GM03348 (cell line): ENCODE results near the gene ANKS3.

Experiments
- DNase-seq: peaks from one replicate; pipeline ENCODE4 v3.0.0; 2012; ENCODE audit warnings: low spot score

The ANKS3 gene

GRCh38 chr16:4726616-4727015, 7.5 kb downstream of the ANKS3 start:
- no peak for DNase-seq

- no peak for DNase-seq
These were observed 9.3 kb downstream of the ANKS3 start for GRCh38 chr16:4724661-4725270.

DNA sequence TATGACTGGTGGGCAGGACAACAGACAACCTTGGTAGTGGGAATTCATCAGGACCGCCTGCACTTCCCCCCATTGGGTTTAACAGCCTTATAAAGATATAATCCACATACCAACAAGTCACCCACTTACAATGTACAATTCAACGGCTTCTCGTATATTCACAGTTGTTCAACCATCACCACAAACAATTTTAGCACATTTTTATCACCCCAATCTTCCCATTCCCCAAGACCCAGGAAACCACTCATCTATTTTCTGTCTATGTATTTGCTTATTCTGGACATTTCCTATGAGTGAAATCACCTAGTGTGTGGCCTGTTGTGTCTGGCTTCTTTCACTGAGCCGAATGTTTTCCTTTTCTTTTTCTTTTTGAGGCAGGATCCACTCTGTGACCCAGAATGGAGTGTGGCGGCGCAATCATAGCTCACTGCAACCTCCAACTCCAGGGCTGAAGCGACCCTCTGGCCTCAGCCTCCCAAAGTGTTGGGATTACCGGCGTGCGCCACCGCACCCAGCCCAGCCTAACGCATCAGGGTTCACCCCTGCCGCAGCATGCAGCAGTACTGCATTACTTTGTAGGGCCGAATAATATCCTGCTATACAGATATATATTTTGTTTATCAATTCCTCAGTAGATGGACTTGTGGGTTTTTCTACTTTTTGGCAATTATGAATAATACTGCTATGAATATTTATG, 10.9 kb downstream of the ANKS3 start:
- no peak for DNase-seq

DNA sequence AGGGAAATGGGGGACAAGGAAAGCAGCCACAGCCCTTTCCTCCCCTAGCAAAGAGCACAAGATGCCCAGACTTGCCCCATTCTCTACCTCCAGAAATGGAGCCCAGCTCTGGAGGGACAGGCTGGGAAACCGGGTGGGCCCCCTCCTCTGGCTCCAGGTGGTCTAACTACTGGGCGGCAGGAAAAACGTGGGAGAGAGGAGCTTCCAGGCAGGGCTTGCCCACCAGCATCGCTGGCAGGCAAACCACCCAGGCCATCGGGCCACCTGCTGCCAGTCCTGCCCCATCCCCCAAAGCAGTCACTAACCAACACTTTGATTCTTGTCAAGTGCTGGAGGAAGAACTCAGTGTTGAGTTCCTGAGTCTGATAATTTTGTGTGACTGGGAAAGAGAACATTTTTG, 15.6 kb downstream of the ANKS3 start:
- no peak for DNase-seq

DNA sequence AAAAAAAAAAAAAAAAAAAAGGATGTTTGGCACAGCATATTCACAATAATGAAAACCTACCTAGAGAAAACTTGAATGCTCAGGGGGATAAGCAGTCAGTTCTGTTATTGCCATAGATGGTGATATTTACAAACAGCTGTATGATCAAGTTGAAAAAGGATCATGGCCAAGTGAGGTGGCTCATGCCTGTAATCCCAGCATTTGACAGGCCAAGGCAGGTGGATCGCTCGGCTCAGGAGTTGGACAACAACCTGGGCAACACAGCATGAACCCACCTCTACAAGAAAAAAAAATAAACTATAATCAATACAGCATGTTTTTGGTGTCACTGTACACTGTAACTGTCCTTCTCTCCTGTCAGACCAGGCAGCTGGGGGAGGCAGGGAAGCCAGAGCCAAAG, 19.1 kb downstream of the ANKS3 start:
- no peak for DNase-seq

GRCh38 chr16:4713663-4714501, 20.2 kb downstream of the ANKS3 start:
- no peak for DNase-seq

- DNase-seq: no peak
These were observed 24.6 kb downstream of the ANKS3 start for GRCh38 chr16:4709481-4709880.

GRCh38 chr16:4706871-4707270, 27.2 kb downstream of the ANKS3 start:
- no peak for DNase-seq

GRCh38 chr16:4704913-4705312, 29.2 kb downstream of the ANKS3 start:
- no peak for DNase-seq

DNA sequence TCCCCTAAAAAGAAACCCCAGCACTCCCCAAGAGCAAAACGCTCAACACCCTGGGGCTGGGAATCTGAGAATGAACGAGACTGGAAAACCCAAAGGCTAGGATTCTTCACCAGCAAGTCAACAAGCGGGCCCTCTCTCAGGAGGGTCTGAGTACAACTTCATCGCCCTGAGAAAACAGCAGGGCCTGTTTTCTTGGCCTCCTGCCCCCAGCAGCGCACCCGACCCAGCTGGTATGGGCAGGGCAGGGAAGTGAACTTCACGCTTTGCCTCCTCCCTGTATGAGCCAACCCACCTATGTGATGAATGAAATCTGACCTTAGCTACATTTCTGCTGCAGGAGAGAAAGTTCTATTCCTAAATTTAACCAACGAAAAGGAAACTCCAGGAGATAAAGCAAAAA, 29.6 kb downstream of the ANKS3 start:
- no peak for DNase-seq

GRCh38 chr16:4703906-4704305, 30.2 kb downstream of the ANKS3 start:
- DNase-seq: no peak

DNA sequence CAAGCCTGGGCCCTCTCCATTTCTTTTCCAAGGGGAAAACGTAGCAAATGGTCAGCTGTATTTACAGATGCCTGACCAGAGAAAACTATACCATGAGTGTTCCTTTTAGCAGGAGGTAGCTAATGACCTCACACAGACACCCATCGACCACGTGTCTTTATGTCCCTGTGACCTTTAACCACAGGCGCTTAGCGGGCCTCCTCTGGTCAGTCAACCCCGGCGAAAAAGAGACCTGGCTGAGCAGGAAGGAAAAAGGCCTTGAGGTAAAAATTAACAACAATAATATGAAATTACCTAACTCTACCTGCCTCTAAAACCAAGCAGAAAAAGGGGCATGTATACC, 31.6 kb downstream of the ANKS3 start:
- no peak for DNase-seq

DNA sequence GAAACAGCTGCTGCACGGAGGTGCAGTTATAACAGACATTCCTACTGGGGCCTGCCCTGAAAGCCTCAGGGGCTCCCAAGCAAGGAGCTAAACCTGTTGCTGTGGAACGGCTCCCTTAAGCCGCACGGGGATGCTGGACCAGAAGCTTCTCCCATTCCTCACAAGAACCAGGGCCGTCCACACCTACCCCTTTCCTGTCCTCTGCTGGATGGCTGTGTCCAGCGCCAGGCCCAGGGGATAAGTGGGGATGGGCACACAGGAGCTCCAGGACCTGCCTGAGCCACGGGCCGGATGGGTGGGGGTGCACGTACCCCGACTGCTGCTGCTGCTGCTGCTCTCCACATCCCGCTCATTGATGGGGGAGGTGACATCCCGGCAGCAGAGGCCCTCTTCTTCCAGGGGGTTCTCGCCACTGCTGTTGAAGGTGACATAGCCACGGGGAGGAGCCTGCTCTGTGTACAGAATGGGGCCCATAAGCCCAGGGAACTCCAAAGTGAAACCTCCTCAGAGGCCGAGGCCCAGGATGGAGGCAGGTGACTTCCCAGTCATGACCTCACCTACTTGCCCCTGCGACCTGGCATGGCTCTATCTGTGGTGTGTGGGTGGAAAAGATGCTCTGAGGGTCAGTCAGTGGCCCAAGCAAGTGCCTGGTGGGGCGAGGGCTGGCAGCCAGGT, 32.1 kb downstream of the ANKS3 start:
- no peak for DNase-seq

DNA sequence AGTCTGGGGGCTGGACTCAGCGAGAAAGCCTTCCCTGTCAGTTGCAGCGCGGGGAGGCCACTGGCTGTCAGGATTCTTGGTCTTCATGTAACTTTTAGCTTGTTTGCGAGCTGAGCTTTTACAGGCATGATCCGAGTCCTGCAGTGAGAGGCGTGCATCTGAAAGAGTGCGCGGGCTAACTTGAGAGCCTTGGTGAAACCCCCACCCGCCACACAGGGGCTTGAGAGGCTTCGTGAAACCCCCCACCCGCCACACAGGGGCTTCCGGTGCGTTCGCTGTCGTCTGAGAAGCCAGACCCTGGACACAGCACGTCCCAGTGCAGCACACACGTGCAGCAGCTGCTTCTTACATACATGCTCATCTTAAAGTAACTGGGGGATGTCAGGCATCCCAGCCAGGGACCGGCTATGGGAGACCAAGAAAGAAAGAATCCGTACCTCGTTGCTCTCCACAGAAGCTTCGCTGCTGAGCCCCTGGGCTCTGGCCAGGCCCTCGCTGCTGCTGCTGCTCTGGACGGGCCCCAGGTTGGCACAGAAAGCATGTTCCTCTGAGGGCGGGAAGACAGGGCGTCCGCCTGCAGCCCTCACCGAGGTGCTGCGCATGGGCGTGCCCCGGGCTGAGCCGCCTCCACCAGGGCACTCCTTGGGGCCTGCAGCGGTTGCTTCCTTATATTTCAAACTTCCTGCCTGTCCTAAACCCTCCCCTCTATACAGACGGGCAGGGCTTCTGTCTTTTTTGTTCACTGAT, 32.9 kb downstream of the ANKS3 start:
- DNase-seq: no peak

- no peak for DNase-seq
These were observed 33.6 kb downstream of the ANKS3 start for GRCh38 chr16:4700380-4700996.

DNA sequence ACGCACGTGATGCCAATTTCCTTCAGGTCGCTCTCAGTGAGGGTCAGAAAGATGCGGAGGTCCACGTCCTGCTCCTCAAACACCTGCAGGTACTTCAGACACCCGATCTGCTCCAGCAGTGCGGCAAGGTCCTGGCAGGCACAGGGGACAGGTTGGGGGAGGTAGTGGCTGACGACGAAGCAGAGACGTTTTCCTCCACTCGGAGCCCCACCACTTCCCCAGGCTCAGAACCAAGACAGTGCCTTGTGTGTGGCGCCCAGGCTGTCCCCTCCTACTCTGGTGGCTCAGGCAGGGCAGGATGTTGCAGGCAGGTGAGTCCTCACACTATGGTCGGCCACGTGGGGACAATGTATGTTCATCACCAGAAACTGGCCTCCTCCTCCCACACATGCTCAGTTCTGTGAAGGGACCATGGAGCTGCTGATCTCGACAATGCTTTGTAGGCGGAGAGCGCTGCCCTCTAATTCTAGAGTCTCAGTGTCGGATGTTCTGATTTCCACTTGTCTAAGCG, 35.0 kb downstream of the ANKS3 start:
- no peak for DNase-seq

- no peak for DNase-seq
These were observed 35.6 kb downstream of the ANKS3 start for GRCh38 chr16:4698321-4699045.

DNA sequence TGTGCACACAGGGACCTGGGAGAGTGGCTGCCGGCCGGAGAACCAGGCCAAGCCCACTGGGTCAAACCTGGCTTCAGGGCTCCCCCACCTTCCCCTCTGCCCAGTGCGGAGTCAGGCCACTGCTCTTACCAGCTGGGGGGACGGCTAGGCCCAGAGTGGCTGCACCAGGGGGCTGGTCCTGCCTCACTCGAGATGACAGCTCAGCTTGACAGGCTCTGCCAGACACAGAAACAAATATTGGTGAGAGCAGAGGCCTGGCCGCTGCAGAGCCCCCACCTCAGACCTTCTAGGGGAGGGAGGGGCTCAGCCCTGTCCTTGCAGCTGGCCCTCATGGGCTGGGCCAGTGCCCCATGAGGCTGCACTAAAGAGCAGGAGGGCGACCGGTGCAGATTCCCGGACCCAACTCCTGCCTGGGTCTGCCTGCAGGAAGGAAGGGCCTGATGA, 36.2 kb downstream of the ANKS3 start:
- DNase-seq: no peak

DNA sequence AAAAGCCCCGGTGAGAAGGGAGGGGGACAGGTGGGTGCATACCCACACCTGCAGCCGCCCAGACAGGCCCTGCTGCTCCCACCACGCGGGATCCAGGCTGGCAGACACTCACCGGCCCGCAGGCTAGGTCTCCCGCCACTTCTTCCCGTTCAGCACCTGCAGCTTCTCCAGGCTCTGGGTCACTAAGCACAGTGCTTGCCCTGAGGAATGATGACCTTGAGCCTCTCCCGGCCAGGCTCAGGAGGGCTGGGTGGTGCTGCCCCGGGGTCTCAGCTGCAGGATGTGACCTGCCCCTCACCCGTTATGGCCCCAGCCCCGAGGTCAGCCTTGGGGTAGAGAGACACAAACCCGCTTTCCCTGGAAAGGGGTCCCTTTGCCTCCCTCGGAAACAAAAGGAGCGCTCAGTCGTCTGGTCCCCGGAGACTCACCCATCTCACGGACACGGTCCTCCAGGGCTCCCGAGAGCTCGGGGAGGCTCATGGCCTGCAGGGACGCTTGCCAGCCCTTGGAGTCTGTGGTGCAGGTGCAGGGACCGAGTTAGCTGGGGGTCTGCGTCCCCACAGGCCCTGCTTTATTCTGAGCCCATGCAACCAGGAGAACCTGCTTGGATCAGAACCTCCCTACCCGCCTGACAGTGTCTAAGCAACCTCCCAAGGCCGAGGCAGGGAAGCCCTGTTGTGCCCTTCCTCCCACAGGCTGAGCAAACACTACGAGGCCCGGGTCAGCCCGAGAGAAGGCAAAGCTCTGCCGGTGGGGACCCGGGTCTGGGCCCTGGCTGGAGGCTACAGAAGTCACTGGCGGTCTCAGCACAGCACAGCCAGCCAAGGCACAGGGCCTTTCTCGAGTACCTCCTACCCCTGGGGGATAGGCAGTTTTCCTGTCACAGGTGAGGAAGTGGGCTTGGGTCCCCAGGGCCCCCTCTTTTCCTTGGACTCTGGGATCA, 36.9 kb downstream of the ANKS3 start:
- no peak for DNase-seq
